PC-9 (cell line): ENCODE results near the gene FUT1. TPM values are rescaled to one million over a fixed set of nuclear protein-coding genes. Genes with fewer than 3 reads are reported as not detected.
A peak's percentile ranks its signal among the peaks of the same experiment; 100 is the strongest.

Source experiments
- BruUV-seq: library from RNA; stranded (reverse); fragments of 400-500 nt; replicated peaks from 2 replicates; lab custom pipeline; 2021; lab: Mats Ljungman, UMichigan
- CTCF ChIA-PET: fragments of 300-600 bp; sonication (Branson Sonifier 250); formaldehyde crosslinking; loops from one replicate; lab custom pipeline; 2022; ENCODE audit warnings: antibody characterized with exemption; lab: Charles Lee
- POLR2A ChIA-PET: fragments of 300-600 bp; sonication (Branson Sonifier 250); formaldehyde crosslinking; loops from one replicate; lab custom pipeline; 2022; ENCODE audit warnings: antibody characterized with exemption; ENCODE audit not compliant: unreplicated experiment; lab: Charles Lee
- DNase-seq, 2 experiments: peaks; one replicate each; pipeline versions ENCODE4 v3.0.0 to v3.0.0-alpha.2; 2015 to 2022; ENCODE audit warnings: mixed read lengths in 1 of 2
- H2AFZ ChIP-seq: fragments of 200-600 bp; sonication (generic); 2 replicates; pipeline ENCODE4 v1.8.1; 2017; ENCODE audit warnings: antibody characterized with exemption
- H3F3A ChIP-seq: fragments of 200-600 bp; sonication (generic); 2 replicates; pipeline ENCODE4 v1.8.1; 2017; ENCODE audit warnings: antibody characterized with exemption, mild to moderate bottlenecking, low read depth; ENCODE audit not compliant: insufficient read depth
- H3K27ac ChIP-seq: fragments of 200-600 bp; sonication (generic); 2 replicates; pipeline ENCODE4 v1.6.1; 2016; ENCODE audit warnings: mixed run types
- H3K27me3 ChIP-seq: fragments of 200-600 bp; sonication (generic); 2 replicates; pipeline ENCODE4 v1.6.1; 2016; ENCODE audit warnings: low read depth, mixed run types; ENCODE audit not compliant: insufficient read depth
- H3K36me3 ChIP-seq: fragments of 200-600 bp; sonication (generic); 2 replicates; pipeline ENCODE4 v1.6.1; 2016; ENCODE audit warnings: low read depth, mixed run types
- H3K4me1 ChIP-seq: fragments of 200-600 bp; sonication (generic); replicated peaks from 2 replicates; pipeline ENCODE4 v1.6.1; 2016; ENCODE audit warnings: mixed run types; ENCODE audit not compliant: insufficient read depth
- H3K4me2 ChIP-seq: fragments of 200-600 bp; sonication (generic); 2 replicates; pipeline ENCODE4 v1.6.1; 2017; ENCODE audit warnings: mixed run types
- H3K4me3 ChIP-seq: fragments of 200-600 bp; sonication (generic); 2 replicates; pipeline ENCODE4 v1.6.1; 2016; ENCODE audit warnings: mixed run types
- H3K79me2 ChIP-seq: fragments of 200-600 bp; sonication (generic); 2 replicates; pipeline ENCODE4 v1.6.1; 2017; ENCODE audit warnings: low read depth, mixed run types
- H3K9me2 ChIP-seq: fragments of 200-600 bp; sonication (generic); 2 replicates; pipeline ENCODE4 v1.8.1; 2017; ENCODE audit warnings: mild to moderate bottlenecking; ENCODE audit not compliant: insufficient read depth
- H3K9me3 ChIP-seq: fragments of 200-600 bp; sonication (generic); 2 replicates; pipeline ENCODE4 v1.8.1; 2016; ENCODE audit warnings: low read depth; ENCODE audit not compliant: insufficient read depth
- H4K20me1 ChIP-seq: fragments of 200-600 bp; sonication (generic); 2 replicates; pipeline ENCODE4 v1.8.1; 2017; ENCODE audit not compliant: insufficient read depth
- EZH2 ChIP-seq: fragments of 200-600 bp; sonication (generic); IDR thresholded peaks from 2 replicates; pipeline ENCODE4 v1.8.0; 2017; ENCODE audit warnings: antibody characterized with exemption, low read depth
- intact Hi-C: fragments of 100-400 bp; cut with micrococcal nuclease; formaldehyde crosslinking; loops from one replicate; pipeline ENCODE4 v1.10.0; 2022; ENCODE audit not compliant: unreplicated experiment
- total RNA-seq: library from RNA; stranded (reverse); gene quantifications from 2 replicates; pipeline ENCODE4 v1.2.3, GENCODE V29; 2021
- TF ChIP-seq, protein P1 (sequence below): fragments of 200-600 bp; sonication (generic); conservative IDR thresholded peaks from 2 replicates; pipeline ENCODE4 v1.6.1; 2017; ENCODE audit warnings: mixed run types, antibody characterized with exemption, mild to moderate bottlenecking, moderate library complexity

Gene FUT1
- total RNA-seq, 1 experiment from 2014 or later, result 7.9 TPM

DNA sequence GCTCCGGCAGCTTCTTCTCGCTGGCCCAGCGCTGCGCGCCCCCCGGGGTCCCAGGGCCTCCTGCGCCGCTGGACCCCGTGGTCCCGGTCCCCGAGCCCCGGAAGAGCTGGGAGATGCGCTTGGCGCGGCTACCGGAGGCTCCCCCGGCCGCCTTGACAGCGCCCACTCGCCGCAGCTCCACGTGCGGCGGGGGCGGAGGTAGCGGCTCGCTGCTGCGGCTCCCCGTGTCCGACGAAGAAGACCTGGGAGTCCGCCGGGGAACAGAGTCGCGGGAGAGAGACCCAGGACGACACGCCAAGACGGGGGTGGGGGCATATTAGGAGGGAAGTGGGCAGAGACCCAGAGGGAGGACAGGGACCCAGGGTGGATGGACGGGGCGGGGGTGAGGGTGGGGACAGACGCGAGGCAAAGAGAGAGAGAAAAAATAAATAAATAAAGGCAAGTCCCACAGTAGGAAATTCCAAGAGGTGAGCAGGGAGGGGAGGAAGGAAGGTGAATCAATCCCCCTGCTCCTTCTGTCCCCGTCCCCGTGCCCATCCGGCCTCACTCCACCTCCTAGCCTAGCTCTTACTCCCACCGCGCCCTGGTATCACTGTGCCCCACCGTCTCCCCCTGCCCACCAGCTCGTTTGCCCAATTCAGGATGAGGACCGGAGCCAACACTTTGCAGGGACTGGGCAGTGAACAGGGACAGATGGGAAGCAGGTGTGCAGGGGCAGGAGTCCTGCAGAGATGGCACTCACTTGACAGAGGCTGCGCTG is 12.9 kb downstream of the FUT1 start:
- Histone ChIP-seq H3K4me3 (peak overlapping the region; percentile 58; the same call in 1 of the 2 replicates), H3F3A (peaks cover 15% of the 10 kb centered on the region), H3K9me2 (no peaks in the 10 kb centered on the region), H3K4me2 (peak overlapping the region; percentile 80), H3K4me1 (no peaks in the 10 kb centered on the region; the same call in 1 of the 2 replicates), H3K36me3 (no peaks in the 10 kb centered on the region), H3K79me2 (no peaks in the 10 kb centered on the region), H4K20me1 (no peaks in the 10 kb centered on the region), H3K27ac (no peak overlapping the region), H3K27me3 (no peaks in the 10 kb centered on the region), H2AFZ (peak overlapping the region; percentile 85), H3K9me3 (no peaks in the 10 kb centered on the region)
- no peak for TF ChIP-seq EZH2
- TF ChIP-seq, protein P1, sequence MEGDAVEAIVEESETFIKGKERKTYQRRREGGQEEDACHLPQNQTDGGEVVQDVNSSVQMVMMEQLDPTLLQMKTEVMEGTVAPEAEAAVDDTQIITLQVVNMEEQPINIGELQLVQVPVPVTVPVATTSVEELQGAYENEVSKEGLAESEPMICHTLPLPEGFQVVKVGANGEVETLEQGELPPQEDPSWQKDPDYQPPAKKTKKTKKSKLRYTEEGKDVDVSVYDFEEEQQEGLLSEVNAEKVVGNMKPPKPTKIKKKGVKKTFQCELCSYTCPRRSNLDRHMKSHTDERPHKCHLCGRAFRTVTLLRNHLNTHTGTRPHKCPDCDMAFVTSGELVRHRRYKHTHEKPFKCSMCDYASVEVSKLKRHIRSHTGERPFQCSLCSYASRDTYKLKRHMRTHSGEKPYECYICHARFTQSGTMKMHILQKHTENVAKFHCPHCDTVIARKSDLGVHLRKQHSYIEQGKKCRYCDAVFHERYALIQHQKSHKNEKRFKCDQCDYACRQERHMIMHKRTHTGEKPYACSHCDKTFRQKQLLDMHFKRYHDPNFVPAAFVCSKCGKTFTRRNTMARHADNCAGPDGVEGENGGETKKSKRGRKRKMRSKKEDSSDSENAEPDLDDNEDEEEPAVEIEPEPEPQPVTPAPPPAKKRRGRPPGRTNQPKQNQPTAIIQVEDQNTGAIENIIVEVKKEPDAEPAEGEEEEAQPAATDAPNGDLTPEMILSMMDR, result no peak
- POLR2A ChIA-PET, result no interaction called here
- CTCF ChIA-PET, result interaction anchor here (0.6 to 1.2 kb wide), 3 partner anchors 8 to 330 kb away, joined by 3 to 4 read pairs (median 4); partner anchors contain the start of gene IZUMO1
- no TSS peak for BruUV-seq
- intact Hi-C loops, result loop anchor here (2.0 to 5.0 kb wide), 3 partner anchors 13 to 102 kb away; partner anchors contain the start of genes DBP and FUT1
- no peak for DNase-seq

DNA sequence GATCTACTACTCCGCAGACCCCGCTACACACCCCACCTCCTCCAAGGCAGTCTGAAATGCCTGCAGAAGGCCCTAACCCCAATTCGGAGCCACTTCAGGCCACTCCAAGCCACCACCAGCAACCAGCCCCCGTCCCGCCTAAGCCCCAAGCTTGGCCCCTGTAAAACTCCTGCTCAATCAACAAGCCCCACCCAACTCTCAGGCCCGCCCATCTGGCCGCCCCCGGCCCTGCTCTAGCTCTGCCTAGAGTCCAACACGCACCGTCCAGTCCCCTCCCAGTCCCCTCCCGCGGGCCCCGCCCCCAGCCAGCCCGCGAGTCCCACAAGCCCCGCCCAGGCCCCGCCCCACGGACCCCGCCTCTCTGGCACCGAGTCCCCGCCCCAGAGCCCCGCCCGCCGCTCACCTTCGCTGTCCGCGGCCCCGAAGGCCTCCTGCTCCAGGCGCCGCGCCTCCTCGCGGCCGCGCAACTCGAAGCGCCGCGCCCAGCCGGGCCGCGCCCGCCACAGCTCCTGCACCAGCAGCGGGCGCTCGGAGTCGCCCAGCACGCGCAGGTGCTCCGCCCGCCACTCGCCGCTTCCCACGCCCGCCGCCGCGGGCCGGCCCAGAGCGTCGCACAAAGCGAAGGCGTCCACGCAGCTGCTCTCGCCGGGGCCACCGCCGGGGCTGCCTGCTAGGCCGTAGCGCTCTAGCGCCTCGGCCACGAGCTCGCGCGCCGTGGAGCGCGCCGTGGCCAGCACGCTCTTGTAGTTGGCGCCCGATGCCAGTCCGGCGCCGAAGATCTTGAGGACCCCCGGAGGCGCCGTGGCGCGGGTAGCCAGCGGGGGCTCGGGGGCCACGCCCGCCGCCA is 13.7 kb downstream of the FUT1 start:
- Histone ChIP-seq H3K9me3 (no peaks in the 10 kb centered on the region), H3K9me2 (no peaks in the 10 kb centered on the region), H3K27ac (no peak overlapping the region), H3K27me3 (no peaks in the 10 kb centered on the region), H3K36me3 (no peaks in the 10 kb centered on the region), H3F3A (peaks cover 15% of the 10 kb centered on the region), H3K4me2 (peak overlapping the region; percentile 80), H2AFZ (peak overlapping the region; percentile 85), H3K4me1 (no peaks in the 10 kb centered on the region; the same call in 1 of the 2 replicates), H3K79me2 (no peaks in the 10 kb centered on the region), H3K4me3 (peak overlapping the region; percentile 58; the same call in 1 of the 2 replicates), H4K20me1 (no peaks in the 10 kb centered on the region)
- CTCF ChIA-PET, result interaction anchor here (0.5 to 1.2 kb wide), 11 partner anchors 8 to 331 kb away, joined by 3 to 15 read pairs (median 4); partner anchors contain the start of genes FUT2, HSD17B14 and IZUMO1
- POLR2A ChIA-PET, result interaction anchor here (0.6 to 0.7 kb wide), 10 partner anchors 14 to 535 kb away, joined by 3 to 8 read pairs (median 3); no protein-coding TSS in a partner anchor
- no peak for TF ChIP-seq EZH2
- TF ChIP-seq, protein P1, result no peak
- no TSS peak for BruUV-seq
- intact Hi-C loops, result loop anchor here (1.0 to 5.0 kb wide), 4 partner anchors 14 to 101 kb away; partner anchors contain the start of genes DBP and FUT1
- DNase-seq, result peak; percentile 74 to 96
